ENCODE data around the gene TAF11L11.
"Not testable (repeated sequence)": the region's sequence is repeated elsewhere in the genome, so short reads cannot be mapped to it uniquely, and the experiment has no call there.

DNA sequence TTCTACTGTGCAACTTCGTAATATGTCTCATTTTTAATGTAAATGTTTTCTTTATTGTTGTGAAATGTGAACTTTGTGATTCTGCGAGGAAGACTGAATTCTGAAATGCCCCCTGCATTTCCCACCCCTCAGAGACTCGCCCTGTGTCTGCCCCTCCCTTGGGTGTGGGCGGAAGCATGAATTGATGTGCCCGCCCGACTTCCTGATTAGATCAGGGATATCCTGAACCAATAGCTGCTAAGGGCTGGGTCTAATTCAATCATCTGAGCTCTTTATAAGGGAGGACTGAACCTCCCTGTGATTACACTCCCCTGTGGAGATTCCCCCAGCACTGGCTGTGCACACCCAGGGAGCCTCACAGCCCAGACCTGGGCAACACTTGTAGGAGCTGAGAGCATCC lies at the start of gene TAF11L11:
- not testable (repeated sequence) for TF ChIP-seq POLR2A (IDR thresholded peaks at IDR 0.05; ENCODE audit: low read length); GATA1 (IDR thresholded peaks at IDR 0.05; ENCODE audit: low read depth, low read length)
